SK-N-SH (cell line): ENCODE data around the gene BZW2. TPM values are rescaled to one million over a fixed set of nuclear protein-coding genes. Genes with fewer than 3 reads are reported as not detected.

Experiments
- CTCF ChIA-PET: fragments of 300-600, 350-600 bp; formaldehyde crosslinking; extraction: SDS; loops from one replicate; lab custom pipeline; 2021; lab: Yijun Ruan, JAX
- POLR2A ChIA-PET: fragments of 350-600 bp; sonication (Branson Sonifier 250); formaldehyde crosslinking; extraction: SDS; loops from one replicate; lab custom pipeline; 2020; ENCODE audit warnings: antibody characterized with exemption, inconsistent platforms; lab: Yijun Ruan, JAX
- DNase-seq: peaks from one replicate; pipeline ENCODE4 v3.0.0; 2012
- H2AFZ ChIP-seq: fragments of 200-600 bp; sonication (generic); 2 replicates; pipeline ENCODE4 v1.8.1; 2016; ENCODE audit warnings: antibody characterized with exemption, mild to moderate bottlenecking, low read depth
- H3F3A ChIP-seq: fragments of 200-600 bp; sonication (generic); replicated peaks from 2 replicates; pipeline ENCODE3; 2016; ENCODE audit warnings: antibody characterized with exemption, mild to moderate bottlenecking; ENCODE audit not compliant: insufficient read depth
- H3K27ac ChIP-seq, 2 experiments: fragments of 200-500 bp in 1 of 2; fragments of 200-600 bp in 1 of 2; sonication (Bioruptor generic) in 1 of 2; sonication (generic), shearing (Covaris generic) in 1 of 2; 2 replicates each; pipeline versions ENCODE4 v1.5.1 to v1.6.1; 2014 to 2016; ENCODE audit warnings: low read depth in 2 of 2, inconsistent platforms in 1 of 2, low read length in 1 of 2, mild to moderate bottlenecking in 1 of 2, mixed read lengths in 1 of 2
- H3K27me3 ChIP-seq: fragments of 200-600 bp; sonication (generic), shearing (Covaris generic); 2 replicates; pipeline ENCODE4 v1.6.1; 2016; ENCODE audit warnings: mixed run types; ENCODE audit not compliant: insufficient read depth
- H3K36me3 ChIP-seq, 2 experiments: fragments of 200-500 bp in 1 of 2; fragments of 200-600 bp in 1 of 2; sonication (Bioruptor generic) in 1 of 2; sonication (generic) in 1 of 2; replicated peaks in 1 of 2; 2 replicates each; pipeline versions ENCODE3 to v1.5.1; 2014 to 2016; ENCODE audit warnings: low read length in 1 of 2, mild to moderate bottlenecking in 1 of 2; ENCODE audit not compliant: insufficient read depth in 2 of 2, control insufficient read depth in 1 of 2
- H3K4me1 ChIP-seq, 2 experiments: fragments of 200-500 bp in 1 of 2; fragments of 200-600 bp in 1 of 2; sonication (Bioruptor generic) in 1 of 2; sonication (generic), shearing (Covaris generic) in 1 of 2; 2 replicates each; pipeline versions ENCODE4 v1.5.1 to v1.6.1; 2014 to 2016; ENCODE audit warnings: low read depth in 1 of 2, low read length in 1 of 2, mixed run types in 1 of 2; ENCODE audit not compliant: insufficient read depth in 2 of 2, control insufficient read depth in 1 of 2
- H3K4me2 ChIP-seq: fragments of 200-600 bp; sonication (generic), shearing (Covaris generic); 2 replicates; pipeline ENCODE4 v1.6.1; 2017; ENCODE audit warnings: mixed run types
- H3K4me3 ChIP-seq, 2 experiments: fragments of 200-500 bp in 1 of 2; fragments of 200-600 bp in 1 of 2; sonication (Bioruptor generic) in 1 of 2; sonication (generic), shearing (Covaris generic) in 1 of 2; 2 replicates each; pipeline versions ENCODE4 v1.5.1 to v1.8.1; 2014 to 2016; ENCODE audit warnings: low read depth in 2 of 2, inconsistent platforms in 1 of 2, low read length in 1 of 2, mild to moderate bottlenecking in 1 of 2, mixed read lengths in 1 of 2, moderate library complexity in 1 of 2
- H3K79me2 ChIP-seq: fragments of 200-600 bp; sonication (generic); 2 replicates; pipeline ENCODE4 v1.8.1; 2017; ENCODE audit warnings: mild to moderate bottlenecking; ENCODE audit not compliant: insufficient read depth
- H3K9ac ChIP-seq: fragments of 200-600 bp; sonication (generic); 2 replicates; pipeline ENCODE4 v1.6.1; 2017; ENCODE audit warnings: mixed run types
- H3K9me2 ChIP-seq: fragments of 200-600 bp; sonication (generic); 2 replicates; pipeline ENCODE4 v1.6.1; 2017; ENCODE audit warnings: mixed run types
- H3K9me3 ChIP-seq: fragments of 200-600 bp; sonication (generic); 2 replicates; pipeline ENCODE4 v1.6.1; 2017; ENCODE audit warnings: mixed run types, mild to moderate bottlenecking, moderate library complexity
- H4K20me1 ChIP-seq: fragments of 200-600 bp; sonication (generic); 2 replicates; pipeline ENCODE4 v1.6.1; 2017; ENCODE audit warnings: mild to moderate bottlenecking, mixed run types; ENCODE audit not compliant: insufficient read depth
- EP300 ChIP-seq, 2 experiments: IDR thresholded peaks; 2 replicates each; pipeline versions ENCODE4 v1.4.0 to v1.6.1; 2012; ENCODE audit warnings: borderline replicate concordance in 1 of 2, low read depth in 1 of 2, low read length in 1 of 2
- FOSL2 ChIP-seq: IDR thresholded peaks from 2 replicates; pipeline ENCODE4 v1.4.0; 2012; ENCODE audit warnings: low read depth, mild to moderate bottlenecking, moderate library complexity, borderline replicate concordance
- JUND ChIP-seq: IDR thresholded peaks from 2 replicates; pipeline ENCODE4 v1.4.0; 2012
- NFIC ChIP-seq: IDR thresholded peaks from 2 replicates; pipeline ENCODE4 v1.4.0; 2012; ENCODE audit warnings: borderline replicate concordance
- REST ChIP-seq: IDR thresholded peaks from 2 replicates; pipeline ENCODE4 v1.6.1; 2012; ENCODE audit warnings: mild to moderate bottlenecking, low read depth, low read length, moderate library complexity
- SIN3A ChIP-seq: IDR thresholded peaks from 2 replicates; pipeline ENCODE4 v1.6.1; 2012; ENCODE audit warnings: low read depth, mild to moderate bottlenecking, low read length, moderate library complexity, borderline replicate concordance
- TCF12 ChIP-seq: IDR thresholded peaks from 2 replicates; pipeline ENCODE4 v1.4.0; 2012
- TEAD4 ChIP-seq: IDR thresholded peaks from 2 replicates; pipeline ENCODE4 v1.4.0; 2012; ENCODE audit warnings: mild to moderate bottlenecking, borderline replicate concordance; ENCODE audit not compliant: insufficient read depth
- USF1 ChIP-seq: IDR thresholded peaks from 2 replicates; pipeline ENCODE4 v1.4.0; 2012; ENCODE audit warnings: low read depth, borderline replicate concordance
- WGBS: methylation state at CpG from one replicate; pipeline ENCODE4 v1.1.6; 2017; ENCODE audit warnings: low lambda C conversion rate; 5-methylcytosine and 5-hydroxymethylcytosine counted together
- polyA plus RNA-seq, 3 experiments: library from polyadenylated mRNA; depleted of rRNA; stranded (reverse); fragments of >200 nt; gene quantifications; 2 replicates each; pipeline ENCODE4 v1.2.3, GENCODE V29; 2012
- TF ChIP-seq, protein P1 (sequence below): IDR thresholded peaks from 2 replicates; pipeline ENCODE4 v1.4.0; 2012; ENCODE audit warnings: low read depth

The BZW2 gene
- polyA plus RNA-seq, 1 of the 3 experiments (the other 2 are of a cell fraction) = 71.9 TPM

- no peak for TF ChIP-seq FOSL2
Measured at GRCh38 chr7:16738011-16738688, 92.2 kb downstream of the BZW2 start (continued).

DNA sequence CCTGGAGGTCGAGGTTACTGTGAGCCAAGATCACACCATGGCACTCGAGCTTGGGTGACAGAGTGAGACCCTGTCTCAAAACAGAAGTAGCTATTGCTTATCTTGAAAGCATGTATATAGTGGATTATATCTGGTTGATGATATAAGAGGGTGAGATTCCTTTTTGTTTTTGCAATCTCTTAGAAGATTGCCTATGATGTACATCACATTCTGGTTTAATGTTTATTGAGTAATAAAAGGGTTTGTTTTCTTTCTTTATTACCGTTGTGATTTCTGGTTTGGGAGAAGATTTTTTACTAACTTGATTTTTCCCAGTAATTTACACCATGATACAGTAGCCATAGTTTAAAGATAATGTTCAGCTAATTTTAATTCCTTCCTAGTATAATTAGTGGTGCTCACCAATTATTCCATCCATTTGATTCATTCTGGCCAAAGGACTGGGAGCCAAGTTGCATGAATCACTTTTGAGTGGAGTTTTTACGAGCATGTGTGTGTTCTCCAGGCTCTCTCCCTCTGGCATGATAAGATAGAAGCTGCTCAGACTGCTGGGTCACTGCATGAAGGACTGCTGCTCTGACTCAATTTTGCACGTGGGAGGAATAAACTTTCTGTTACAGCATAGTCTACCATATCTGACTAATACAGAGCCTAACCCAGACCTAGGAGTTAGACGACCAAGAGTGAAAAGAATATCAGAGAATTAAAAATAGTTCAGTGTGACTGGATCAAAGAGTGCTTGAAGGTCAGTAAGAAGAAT is 94.1 kb downstream of the BZW2 start:
- H3K79me2 ChIP-seq = no peaks in the 10 kb centered on the region
- no peak overlapping the region for H3K4me3 ChIP-seq
- H3K9me2 ChIP-seq = no peaks in the 10 kb centered on the region
- H3K9ac ChIP-seq = no peak overlapping the region
- peak overlapping the region in 1 of 2 experiments; percentile 39; a peak in 2 of 4 replicates for H3K27ac ChIP-seq
- H3K4me1 ChIP-seq = peaks cover 4 to 11% of the 10 kb centered on the region in 2 experiments; a peak in 3 of 4 replicates
- H3K27me3 ChIP-seq = no peaks in the 10 kb centered on the region
- 31% methylated on average over 6 of the region's 6 CpGs for WGBS
- no peak for DNase-seq
- TF ChIP-seq USF1 (peak; percentile 37; the same call in 1 of the 2 replicates), TEAD4 (no peak), JUND (peak; percentile 46), FOSL2 (peak; percentile 65; the same call in 1 of the 2 replicates), SIN3A (no peak), TCF12 (peak; percentile 50; the same call in 1 of the 2 replicates), NFIC (0 out of 2 replicates have a peak, but pooled peaks have one; percentile 6), REST (no peak), EP300 (IDR thresholded peaks at IDR 0.05; ENCODE audit: borderline replicate concordance in 1 of 2, low read depth in 1 of 2, low read length in 1 of 2) (no peak)
- TF ChIP-seq, protein P1, sequence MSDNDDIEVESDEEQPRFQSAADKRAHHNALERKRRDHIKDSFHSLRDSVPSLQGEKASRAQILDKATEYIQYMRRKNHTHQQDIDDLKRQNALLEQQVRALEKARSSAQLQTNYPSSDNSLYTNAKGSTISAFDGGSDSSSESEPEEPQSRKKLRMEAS = peak; percentile 88
- TF ChIP-seq, all 33 proteins: peak for 6
- H3K4me2 ChIP-seq = no peak overlapping the region
- no peaks in the 10 kb centered on the region for H3K9me3 ChIP-seq
- POLR2A ChIA-PET = no interaction called here
- H3K36me3 ChIP-seq = no peaks in the 10 kb centered on the region
- no peak overlapping the region for H2AFZ ChIP-seq
- H4K20me1 ChIP-seq = no peaks in the 10 kb centered on the region
- CTCF ChIA-PET = no interaction called here
- H3F3A ChIP-seq = peaks cover 5% of the 10 kb centered on the region
